ENCODE results near the gene YWHAG. TPM values are rescaled to one million over a fixed set of nuclear protein-coding genes. Genes with fewer than 3 reads are reported as not detected.
"Not testable (repeated sequence)": the region's sequence is repeated elsewhere in the genome, so short reads cannot be mapped to it uniquely, and the experiment has no call there.

Gene YWHAG
- polyA plus RNA-seq, 4 donors = 124 to 141 (median 137) TPM

DNA sequence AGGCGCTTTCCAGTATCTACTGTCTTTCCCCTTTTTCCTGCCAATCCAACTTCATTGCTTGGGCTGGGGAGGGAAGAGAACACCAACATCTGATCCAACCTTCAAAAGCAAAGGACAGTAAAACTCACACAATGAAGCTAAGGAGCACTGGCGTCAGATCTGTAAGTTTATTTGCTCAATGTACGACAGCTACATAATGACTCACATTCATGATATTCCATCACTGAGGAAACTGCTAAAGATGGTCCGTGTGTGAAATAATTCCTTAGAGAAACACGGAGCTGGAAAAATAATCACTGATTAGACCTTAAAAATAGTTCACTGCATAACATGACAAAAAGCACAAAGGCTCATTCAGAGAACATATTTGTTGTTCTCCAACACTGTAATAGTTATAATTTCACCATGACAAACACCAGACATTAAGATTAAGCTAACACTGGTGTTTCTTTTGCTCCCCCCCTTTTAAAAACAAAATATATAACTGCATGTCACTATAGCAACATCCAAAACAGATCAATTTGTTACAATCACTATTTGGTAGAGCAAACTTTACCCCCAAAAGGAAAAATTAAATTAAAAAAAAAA, 32.1 kb downstream of the YWHAG start:
- DNase-seq (ENCODE audit: low read depth in 4 of 4, low spot score in 3 of 4) = no peak

DNA sequence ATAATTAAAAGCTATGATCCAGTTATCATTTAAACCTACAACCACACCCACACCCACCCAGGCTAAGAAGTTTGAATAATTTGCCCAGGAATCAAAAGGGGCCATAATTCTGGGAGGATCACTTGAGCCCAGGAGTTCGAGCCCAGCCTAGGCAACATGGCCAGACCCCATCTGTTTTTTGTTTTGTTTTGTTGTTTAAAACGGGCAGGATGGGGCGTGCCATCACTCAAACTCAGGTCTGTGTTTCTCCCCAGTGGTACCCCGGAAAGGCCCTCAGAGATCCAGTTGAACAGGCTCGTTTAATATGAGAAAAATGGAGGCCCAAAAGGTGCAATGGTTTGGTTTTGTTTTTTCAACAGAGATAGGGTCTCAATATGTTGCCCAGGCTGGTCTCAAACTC, 33.0 kb downstream of the YWHAG start:
- no peak for DNase-seq (ENCODE audit: low read depth in 4 of 4, low spot score in 3 of 4)

DNA sequence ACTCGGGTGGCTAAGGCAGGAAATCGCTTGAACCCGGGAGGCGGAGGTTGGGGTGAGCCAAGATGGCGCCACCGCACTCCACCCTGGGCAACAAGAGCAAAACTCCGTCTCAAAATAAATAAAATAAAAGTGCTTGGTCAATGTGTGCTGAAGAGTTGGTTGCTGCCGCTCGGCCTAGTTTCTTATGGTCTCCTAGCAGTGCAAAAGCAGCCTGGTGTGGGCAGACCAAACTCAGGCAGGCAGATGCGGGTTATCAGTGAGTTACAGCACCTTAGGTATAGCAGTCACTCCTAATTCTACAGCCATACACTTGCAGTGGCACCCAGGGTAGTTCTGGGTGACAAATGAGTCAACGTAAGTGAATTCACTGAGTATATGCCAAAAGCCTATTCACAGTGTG, 33.7 kb downstream of the YWHAG start:
- DNase-seq (ENCODE audit: low read depth in 4 of 4, low spot score in 3 of 4) = no peak

GRCh38 chr7:76318488-76319353, 40.1 kb downstream of the YWHAG start:
- DNase-seq (ENCODE audit: low read depth in 4 of 4, low spot score in 3 of 4) = no peak

DNA sequence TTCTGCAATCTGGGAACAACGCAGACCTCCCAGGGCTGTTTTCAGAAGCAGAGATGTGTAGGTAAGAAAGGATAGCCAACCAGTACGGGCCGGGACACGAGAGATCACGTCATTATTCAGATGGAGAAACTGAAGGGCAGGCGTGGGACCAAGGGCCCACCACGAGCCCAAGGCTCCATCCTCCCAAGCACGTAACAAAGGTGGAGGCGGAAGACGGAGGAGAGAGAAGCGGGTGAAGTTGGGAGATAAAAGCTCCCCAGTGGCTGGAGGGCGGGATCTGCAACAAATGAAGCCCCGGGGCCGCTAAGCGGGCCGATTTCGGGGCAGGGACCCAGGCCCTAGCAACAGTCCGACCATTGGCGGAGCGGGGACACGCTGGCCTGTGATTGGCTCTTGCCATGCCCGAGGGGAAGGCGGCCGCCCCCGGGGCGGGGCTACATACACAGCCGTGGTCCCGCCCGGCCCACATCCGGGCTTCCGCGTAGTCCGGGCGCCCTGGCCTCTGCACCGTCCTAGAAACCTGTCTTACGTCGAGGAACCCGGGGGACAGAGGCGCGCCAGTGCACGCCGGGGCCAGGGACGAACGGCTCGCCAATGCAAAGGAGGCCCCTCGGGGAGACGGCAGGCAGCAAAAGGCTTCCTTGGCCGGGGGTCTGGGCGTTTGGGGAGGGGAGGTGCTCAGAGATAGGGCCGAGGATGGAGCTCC, 40.9 kb downstream of the YWHAG start:
- DNase-seq (ENCODE audit: low read depth in 4 of 4, low spot score in 3 of 4) = peak; percentile 91 to 94 (median 92)

- no peak for DNase-seq (ENCODE audit: low read depth in 4 of 4, low spot score in 3 of 4)
Measured at GRCh38 chr7:76316984-76317781, 41.6 kb downstream of the YWHAG start.

GRCh38 chr7:76315364-76315763, 43.4 kb downstream of the YWHAG start:
- DNase-seq (ENCODE audit: low read depth in 4 of 4, low spot score in 3 of 4) = no peak

DNA sequence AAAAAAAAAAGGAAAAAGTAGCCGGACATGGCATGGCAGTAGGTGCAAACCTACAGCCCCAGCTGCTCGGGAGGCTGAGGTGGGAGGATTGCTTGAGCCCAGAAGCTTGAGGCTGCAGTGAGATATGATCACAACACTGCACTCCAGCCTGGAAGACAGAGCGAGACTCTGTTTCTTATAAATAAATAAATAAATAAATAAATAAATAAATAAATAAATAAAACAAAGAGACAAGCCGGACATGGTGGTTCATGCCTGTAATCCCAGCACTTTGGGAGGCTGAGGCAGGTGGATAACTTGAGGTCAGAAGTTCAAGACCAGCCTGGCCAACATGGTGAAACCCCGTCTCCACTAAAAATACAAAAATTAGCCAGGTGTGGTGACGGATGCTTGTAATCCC, 44.1 kb downstream of the YWHAG start:
- DNase-seq (ENCODE audit: low read depth in 4 of 4, low spot score in 3 of 4) = not testable (repeated sequence)

DNA sequence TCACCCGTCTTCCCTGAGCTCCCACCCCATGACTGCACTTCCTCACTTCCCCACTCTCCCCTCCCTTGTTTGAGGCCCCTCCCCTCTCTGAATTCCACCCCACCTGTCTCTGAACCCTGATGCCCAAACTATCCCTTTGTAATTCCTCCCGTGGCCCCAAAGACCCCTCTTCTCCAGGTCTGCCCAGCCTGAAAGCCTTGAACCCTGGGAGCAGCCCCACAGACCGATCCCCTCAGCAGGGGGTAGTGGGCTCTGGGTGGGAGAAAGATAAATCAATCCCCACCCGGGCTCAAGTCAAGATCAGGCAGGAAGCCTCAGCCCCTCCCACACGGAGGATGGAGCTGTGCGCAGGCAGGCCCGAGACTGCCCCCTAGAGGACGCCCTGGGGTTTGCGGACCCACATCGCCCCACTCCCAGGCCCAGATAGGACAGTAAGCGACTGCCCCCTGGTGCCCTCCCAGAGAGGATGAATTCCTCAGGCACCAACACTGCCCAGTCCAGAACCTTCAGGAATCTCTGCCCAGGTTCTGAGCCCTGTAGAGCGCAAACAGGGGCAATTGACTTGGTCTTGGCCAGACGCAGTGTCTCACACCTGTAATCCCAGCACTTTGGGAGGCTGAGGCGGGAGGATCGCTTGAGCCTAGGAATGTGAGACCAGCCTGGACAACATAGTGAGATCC, 44.6 kb downstream of the YWHAG start:
- peak; percentile 78 to 91 (median 84) for DNase-seq (ENCODE audit: low read depth in 4 of 4, low spot score in 3 of 4)

- not testable (repeated sequence) for DNase-seq (ENCODE audit: low read depth in 4 of 4, low spot score in 3 of 4)
Measured at GRCh38 chr7:76311838-76312237, 47.0 kb downstream of the YWHAG start.

DNA sequence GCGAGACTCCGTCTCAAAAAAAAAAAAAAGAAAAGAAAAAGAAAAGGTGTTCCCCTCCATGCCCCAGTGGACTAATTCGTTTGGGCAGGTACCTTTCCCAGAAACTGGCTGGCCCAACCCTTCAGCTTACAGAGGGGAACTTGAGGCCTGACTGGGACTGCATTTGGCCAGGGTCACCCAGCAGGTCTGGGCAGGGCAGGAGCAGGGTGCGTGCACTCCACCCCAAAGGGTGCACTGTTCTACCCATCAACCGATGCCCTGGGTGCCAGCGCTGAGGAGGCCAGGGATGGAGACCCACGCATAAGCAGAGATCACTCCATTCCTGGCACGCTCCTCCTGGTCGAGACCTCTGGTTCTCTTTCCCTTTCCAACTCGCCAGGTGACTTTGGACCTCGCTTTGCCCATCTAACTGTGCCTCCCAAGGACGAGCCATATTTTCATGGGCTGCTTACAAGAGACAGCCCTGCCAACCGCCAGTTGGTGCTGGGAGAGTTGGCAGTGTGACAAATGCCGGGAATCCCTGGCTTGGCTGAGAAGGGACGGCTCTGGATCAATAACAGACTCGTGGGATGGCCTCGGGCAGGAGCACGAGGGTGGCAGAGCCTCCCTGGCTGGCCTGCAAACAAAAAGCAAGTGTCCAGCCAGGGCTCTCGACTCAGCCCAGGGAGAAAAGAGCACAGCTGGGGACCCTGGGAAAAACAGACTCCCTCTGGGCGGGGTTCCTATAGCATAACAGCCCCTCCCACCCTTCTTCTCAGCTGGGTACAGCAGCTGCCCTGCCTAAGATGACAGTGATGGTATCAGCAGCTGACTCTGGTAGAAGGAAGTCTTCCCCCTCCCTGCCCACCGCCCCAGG, 48.5 kb downstream of the YWHAG start:
- no peak for DNase-seq (ENCODE audit: low read depth in 4 of 4, low spot score in 3 of 4)

DNA sequence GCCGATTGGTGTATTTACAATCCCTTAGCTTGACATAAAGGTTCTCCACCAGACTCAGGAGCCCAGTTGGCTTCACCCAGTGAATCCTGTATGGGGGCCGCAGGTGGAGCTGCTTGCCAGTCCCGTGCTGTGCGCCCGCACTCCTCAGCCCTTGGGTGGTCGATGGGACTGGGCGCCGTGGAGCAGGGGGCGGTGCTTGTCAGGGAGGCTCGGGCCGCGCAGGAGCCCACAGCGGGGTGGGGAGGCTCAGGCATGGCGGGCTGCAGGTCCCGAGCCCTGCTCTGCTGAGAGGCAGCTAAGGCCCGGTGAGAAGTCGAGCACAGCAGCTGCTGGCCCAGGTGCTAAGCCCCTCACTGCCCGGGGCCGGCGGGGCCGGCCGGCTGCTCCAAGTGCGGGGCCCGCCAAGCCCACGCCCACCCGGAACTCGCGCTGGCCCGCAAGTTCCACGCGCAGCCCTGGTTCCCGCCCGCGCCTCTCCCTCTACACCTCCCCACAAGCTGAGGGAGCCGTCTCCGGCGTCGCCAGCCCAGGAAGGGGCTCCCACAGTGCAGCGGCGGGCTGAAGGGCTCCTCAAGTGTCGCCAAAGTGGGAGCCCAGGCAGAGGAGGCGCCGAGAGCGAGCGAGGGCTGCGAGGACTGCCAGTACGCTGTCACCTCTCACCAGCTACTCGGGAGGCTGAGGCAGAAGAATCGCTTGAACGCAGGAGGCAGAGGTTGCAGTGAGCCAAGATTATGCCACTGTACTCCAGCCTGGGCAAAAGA, 49.3 kb downstream of the YWHAG start:
- not testable (repeated sequence) for DNase-seq (ENCODE audit: low read depth in 4 of 4, low spot score in 3 of 4)

- not testable (repeated sequence) for DNase-seq (ENCODE audit: low read depth in 4 of 4, low spot score in 3 of 4)
Measured at GRCh38 chr7:76308874-76309273, 49.9 kb downstream of the YWHAG start.

GRCh38 chr7:76304888-76305375, 53.9 kb downstream of the YWHAG start:
- no peak for DNase-seq (ENCODE audit: low read depth in 4 of 4, low spot score in 3 of 4)

DNA sequence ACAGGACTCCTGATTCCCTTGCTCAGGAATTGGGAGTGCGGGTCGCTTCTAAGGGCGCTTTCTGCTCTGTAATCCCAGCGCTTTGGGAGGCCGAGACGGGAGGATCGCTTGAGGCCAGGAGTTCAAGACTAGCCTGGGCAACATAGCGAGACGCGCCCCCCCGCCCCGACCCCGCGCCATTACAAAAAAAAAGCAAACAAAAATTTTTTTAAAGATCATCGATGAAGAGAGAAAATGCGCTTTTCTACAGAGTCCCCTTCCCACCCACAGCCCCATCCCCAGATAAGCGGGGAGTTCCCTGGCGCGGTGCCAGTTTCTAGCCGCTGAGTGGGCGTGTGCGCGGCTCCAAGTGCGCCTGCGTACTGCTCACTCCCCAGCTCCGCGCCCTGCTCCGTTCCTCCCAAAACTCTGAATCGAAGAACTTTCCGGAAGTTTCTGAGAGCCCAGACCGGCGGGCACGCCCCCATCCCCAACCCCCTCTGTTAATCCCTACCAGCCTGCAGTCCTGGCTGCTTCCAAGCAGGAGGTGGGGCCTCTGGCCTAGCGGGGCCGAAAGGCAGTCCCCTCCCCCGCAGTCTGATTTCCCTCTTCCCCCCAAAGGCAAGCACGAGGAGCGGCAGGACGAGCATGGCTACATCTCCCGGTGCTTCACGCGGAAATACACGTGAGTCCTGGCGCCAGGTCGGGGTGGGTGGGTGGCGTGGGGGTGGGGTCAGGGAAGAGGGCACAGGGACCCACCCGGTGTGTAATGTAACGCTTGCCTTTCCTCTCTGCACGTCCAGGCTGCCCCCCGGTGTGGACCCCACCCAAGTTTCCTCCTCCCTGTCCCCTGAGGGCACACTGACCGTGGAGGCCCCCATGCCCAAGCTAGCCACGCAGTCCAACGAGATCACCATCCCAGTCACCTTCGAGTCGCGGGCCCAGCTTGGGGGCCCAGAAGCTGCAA, 55.3 kb downstream of the YWHAG start:
- peak; percentile 84 to 89 (median 85) for DNase-seq (ENCODE audit: low read depth in 4 of 4, low spot score in 3 of 4)

- DNase-seq (ENCODE audit: low read depth in 4 of 4, low spot score in 3 of 4) = peak in 2 of 4 donors; percentile 63 to 68
Measured at GRCh38 chr7:76302347-76303201, 56.2 kb downstream of the YWHAG start, which contains the start of gene HSPB1. TSS of gene HSPB1 (plus strand) at chr7:76302673. CDS start at chr7:76302713, 40 bp downstream.
